HG02970 (cell line): ENCODE data around the gene MYOM1.
"Not testable (repeated sequence)": the region's sequence is repeated elsewhere in the genome, so short reads cannot be mapped to it uniquely, and the experiment has no call there.

Experiments
- ATAC-seq: cut with Tn5 transposase; IDR thresholded peaks from one replicate; pipeline ENCODE4 v1.9.1; 2021; ENCODE audit warnings: mild to moderate bottlenecking, moderate library complexity, moderate number of reproducible peaks; ENCODE audit not compliant: unreplicated experiment, low FRiP score

The MYOM1 gene

GRCh38 chr18:3221496-3221895 is 1.7 kb upstream of the MYOM1 start:
- no peak for ATAC-seq

DNA sequence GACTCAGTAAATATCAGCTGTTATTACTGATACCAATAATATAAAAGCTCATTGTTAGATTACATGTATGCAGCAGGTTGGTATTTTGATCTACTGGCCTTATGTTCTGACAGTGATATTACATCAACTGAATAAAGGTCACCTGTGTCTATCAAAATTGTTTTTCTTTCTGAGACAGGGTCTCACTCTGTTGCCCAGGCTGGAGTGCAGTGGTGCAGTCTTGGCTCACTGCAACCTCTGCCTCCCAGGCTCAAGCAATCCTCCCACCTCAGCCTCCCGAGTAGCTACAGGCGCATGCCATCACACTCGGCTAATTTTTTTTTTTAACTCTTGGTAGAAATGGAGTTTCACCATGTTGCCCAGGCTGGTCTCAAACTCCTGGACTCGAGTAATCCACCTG is 1.1 kb upstream of the MYOM1 start:
- not testable (repeated sequence) for ATAC-seq

DNA sequence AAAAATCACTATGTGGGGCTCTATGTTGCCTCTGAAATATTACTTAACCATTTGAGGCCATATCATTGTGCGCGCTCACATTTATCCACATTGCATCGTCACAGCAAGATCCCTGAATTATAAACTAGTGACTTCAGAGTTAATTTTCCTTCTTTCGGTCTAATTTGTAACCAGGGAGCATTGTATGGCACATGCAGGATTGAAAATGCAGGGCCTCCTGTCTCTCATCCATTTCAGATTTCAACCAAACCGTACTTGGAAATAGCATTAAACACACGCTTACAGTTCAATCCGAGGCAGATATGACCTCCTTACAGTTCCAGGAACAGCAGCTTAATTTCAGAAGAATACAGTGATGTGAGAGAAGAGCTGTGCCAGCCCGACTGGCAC is 532 bp downstream of the MYOM1 start:
- no peak for ATAC-seq

- ATAC-seq = no peak
These were observed 949 bp downstream of the MYOM1 start for GRCh38 chr18:3218819-3219218.

DNA sequence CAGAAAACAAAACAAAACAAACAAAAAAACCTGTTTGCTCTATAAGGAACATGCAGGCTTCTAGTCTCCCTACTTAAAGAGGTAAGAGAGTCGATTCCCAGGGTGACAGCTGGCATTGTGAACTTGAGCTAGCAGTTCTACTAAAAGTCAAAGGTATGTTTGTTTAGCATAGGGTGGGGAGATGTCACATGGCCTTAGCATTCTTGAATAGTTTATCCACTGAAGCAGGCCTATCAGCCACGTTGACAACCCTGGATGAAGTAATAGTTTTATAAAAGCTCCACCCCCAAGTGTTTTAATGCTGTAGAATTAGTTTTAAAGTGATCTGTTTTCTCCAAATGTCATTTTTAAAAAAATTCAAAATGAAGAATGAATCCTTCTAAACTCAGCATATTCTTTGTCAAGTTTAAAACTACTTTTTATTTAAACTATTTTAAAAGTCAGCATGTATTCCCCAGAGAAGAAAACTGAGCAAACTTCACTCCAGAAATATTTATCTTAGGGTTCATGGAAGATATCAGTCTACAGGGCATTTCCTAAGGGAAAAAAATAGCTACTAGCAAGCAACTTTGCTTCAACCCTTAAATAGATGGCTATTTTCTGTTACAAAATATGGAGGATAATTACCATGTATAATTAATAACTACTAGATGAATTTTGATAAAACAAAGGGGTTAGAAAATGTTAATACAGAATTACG is 1.7 kb downstream of the MYOM1 start:
- ATAC-seq = no peak

GRCh38 chr18:3216987-3217386 is 2.8 kb downstream of the MYOM1 start:
- ATAC-seq = no peak

DNA sequence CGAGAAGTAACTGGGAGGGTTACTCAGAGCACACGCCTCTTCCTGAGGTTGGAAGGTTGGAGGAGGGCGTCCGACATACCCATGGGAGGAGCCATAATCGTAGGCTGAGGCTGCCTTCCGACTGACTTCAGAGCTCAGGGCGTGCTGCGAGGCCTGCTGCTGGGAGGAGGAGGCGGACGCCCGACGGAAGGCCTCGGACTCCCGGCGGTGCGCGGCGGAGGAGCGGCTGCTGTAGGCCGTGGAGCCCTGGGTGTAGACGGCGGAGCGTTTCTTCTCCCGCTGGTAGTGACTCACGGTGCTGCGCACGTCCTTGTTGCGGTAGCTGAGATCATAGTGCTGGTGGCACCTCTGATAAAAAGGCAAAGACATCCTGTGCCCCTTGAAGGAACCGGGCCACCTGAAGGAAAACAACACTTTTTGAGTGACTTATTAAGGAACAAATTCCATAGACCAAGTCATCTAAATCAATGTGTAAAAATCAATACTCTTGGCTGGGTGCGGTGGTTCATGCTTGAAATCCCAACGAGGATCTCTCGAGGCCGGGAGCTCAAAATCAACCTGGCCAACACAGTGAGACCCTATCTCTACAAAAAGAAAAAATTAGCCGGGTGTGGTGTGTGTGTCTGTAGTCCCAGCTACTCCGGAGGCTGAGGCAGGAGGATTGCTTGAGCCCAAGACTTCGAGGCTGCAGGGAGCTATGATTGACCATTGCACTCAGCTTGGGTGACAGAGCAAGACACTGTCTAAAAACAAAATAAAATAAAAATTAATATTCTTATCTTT is 4.7 kb downstream of the MYOM1 start:
- no peak for ATAC-seq

DNA sequence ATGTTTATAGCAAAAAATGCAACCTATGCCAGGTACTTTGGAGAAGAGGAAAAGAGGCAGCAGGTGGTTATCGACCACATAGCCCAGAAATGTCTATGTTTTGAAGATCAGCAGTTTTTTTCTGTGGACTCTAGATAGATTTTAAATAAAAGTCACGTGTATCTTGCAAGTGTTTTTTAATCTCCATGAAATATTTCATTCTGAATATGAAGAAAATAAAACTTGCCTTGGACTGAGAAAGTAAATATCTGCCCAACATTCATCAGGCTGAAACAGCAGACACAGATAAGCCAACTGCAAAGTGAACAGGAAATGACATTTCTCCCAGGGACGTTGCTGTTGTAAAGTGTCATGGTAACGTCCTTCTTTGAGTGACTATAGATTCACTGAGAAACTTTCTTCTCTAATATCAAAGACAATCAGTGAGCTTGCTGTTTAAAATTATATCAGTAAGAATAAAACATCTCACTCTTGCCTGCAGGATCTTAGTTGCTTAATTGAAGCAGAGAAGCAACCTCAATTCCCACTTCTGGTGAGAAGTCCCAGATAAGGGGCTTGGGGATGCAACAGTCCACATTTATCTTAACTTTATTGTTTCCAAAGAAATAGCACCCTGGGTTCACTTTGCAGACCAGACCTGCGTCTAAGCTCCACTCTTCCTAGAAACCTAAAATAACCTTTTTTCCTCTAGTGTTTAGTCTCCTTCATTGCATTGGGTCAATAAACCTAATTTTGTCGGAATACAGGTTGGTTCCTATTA is 6.3 kb downstream of the MYOM1 start:
- no peak for ATAC-seq

DNA sequence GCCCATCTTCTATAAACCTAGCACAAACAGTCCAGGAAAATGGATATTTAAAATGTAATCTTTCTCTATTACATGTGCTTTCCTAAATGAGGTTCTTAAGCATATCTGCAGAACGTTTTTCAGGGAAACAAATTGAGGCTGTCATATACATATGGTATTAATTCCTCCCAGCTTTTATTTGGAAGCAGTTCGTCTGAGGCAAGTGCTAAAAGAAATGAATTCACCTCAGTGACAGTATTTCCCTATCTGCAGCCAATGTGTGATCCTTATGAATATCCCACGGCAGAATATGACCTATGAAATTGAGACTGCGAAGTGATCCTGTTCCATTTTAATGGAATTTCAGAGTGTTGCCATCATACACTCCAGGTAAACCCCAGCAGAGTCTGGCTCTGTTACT is 7.1 kb downstream of the MYOM1 start:
- no peak for ATAC-seq

DNA sequence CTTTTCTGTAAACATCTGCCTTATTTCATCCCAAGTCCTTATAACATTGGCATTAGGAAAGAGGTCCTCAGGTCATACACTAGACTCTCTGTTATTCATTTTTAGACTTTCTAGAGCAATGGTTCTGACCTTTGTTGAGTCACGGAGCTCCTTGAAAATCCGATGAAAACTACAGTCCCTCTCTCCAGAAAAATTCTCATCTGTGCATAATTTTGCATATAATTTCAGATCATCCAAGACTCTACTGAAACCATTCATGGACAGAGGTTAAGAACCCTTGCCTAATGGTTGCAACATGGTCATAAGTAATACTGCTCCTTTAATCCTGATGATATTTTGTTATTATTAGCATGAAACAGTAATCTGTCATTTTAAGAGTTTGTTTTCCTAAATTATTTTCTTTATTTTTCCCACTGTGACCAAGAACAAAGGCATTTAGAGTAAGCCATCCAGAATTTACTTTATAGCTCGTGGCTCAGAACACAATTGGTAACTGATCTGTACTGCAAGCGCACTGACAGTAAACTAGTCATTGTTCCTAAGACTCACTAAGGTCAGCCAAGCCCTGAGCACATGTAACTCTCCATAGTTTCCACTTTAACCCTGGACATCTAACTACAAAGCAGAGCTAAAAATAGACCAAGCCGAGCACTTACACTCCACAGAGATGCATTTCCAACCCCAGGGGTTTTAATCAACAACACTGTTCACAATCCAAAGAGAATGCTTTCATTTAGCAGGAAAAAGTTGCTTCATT is 8.4 kb downstream of the MYOM1 start:
- no peak for ATAC-seq

GRCh38 chr18:3209859-3210569 is 9.8 kb downstream of the MYOM1 start:
- ATAC-seq = no peak

- no peak for ATAC-seq
These were observed 12.2 kb downstream of the MYOM1 start for GRCh38 chr18:3207565-3207964.

DNA sequence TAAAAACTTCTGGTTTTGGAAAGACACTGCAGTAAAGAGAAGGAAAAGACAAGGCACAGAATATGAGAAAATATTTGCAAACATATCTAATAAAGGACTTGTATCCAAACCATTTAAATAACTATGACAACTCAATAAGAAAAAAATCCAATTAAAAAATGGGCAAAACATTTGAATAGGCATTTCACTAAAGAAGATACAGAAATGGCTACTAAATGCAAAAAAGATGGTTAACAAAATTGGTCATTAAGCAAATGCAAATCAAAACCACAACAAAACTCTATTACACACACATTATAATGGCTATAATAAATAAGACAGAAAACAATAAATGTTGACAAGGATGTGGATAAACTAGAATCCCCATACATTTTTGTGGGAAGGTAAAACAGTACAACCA is 14.5 kb downstream of the MYOM1 start:
- ATAC-seq = no peak

DNA sequence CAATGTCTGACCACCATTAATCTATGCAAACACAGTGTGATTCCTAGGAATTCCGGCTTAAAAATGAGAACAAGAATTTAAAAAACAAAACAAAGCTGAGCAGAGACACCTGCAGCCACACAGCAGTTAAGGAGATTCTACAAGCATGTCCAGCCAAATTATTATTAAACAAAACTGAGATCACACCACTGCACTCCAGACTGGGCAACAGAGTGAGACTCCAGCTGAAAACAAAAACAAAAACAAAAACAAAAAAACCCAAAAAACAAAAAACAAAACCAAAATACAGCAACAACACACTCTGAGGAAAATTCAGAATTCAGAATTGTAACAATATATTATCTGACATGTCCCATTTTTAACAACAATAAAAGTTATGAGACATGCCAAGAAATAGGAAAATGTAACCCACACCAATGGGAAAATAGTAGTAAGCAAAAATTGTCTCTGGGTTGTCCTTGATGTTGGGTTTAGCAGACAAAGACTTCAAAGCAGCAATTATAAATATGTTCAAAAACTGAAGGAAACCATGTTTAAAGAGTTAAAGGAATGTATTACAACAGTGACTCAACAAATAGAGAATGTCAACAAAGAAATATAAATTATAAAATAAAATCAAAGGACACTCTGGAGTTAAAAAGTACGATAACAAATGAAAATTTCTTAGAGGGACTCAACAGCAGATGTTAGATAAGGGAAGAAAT is 19.7 kb downstream of the MYOM1 start:
- no peak for ATAC-seq

DNA sequence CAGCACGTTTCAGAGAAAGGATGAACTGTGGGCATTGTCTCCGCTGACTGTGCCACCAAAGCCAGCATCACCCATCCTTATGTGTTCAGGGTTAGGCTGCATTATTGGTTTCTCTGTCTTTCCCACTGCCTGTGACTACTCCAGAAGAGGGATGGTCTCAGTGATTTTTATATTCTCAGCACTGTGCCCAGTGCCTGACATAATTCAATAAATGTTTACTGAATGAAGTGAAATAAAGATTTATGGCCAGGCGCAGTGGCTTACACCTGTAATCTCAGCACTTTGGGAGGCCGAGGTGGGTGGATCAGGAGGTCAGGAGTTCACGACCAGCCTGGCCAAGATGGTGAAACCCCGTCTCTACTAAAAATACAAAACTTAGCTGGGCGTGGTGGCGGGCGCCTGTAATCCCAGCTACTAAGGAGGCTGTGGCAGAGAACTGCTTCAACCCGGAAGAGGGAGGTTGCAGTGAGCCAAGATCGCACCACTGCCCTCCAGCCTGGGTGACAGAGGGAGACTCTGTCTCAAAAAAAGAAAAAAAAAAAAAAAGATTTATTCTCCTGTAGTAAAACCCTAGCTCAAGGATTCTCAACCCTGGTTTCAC is 21.4 kb downstream of the MYOM1 start:
- not testable (repeated sequence) for ATAC-seq

DNA sequence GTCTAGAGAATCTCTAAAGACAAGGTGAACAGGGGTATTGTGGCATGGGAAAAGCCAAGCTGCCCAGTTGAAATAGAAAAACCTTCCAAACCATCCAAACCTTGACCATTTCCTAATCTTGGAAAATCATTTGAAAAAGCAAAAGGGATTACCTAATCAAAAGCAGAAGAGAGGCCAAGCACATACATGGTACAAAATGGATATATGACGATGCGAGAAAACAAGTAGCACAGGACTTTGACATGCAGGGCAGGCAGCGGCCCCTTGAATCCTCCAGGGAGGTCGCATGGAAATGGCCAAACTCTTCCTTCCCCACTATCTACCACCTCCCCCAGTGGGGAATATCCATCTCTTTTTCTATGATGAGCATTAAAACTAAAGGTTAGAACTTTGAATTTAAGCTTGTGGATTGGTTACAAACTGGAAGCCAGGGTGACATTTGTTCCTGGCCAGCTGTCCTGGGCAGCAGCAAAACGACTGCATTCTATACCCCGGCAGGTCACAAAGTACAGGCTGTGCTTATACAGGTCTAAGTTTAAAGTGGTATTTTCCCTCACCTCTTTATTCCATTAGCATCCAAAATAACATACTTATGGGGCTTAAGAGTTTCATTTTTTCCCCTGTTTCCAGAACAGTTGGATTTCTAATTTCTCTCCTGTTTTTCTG is 24.7 kb downstream of the MYOM1 start:
- ATAC-seq = no peak

DNA sequence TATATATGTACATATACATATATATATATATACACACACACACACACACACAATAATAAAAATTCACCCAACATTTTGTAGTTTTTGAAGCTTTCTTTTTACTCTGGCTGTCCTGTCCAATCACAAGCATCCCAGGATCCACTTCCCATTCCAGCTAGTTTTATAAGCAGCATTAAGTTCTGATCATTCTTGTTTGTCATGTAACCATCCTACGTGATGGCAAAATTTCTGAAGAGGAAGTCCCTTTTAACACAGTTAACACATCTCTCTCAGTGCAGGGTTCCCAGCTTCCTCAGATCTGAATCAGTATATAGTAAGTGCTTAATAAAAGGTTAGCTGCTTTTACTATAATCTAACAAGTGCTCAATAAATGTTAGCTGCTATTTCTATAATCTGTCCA is 26.4 kb downstream of the MYOM1 start:
- ATAC-seq = no peak

DNA sequence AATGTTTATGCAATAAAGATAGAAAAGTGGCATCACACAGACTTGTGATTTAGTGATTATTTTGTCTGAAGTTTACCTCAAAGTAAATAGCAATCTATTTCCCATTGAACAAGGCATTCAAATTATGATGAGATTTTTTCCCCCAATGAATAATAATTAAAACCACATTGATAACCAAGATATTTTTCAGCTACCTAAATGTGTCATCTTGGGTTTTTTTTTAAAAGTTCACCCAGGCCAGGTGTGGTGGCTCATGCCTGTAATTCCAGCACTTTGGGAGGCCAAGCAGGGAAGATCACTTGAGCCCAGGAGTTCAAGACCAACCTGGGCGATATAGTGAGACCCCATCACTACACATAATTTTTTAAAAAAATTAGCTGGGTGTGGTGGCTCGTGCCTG is 27.0 kb downstream of the MYOM1 start:
- ATAC-seq = no peak

DNA sequence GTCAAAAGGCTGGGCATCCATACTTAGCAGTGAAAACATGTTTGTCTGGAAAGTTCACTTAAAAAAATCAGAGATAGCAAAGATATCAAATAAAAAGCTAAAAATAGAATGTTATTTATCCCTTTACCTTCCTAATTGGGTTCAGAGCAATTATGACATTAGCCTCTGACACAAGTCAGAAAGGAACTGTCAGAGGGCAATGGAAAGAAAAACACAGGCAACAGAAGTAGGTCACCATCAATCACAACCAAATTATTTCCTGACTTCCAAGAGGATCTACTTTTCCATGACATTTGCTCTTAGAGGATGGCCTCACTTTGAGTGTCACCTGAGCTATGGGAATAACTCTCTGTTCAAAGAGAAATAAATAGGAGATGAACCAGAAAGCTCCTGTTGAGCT is 27.5 kb downstream of the MYOM1 start:
- no peak for ATAC-seq
